B cell (primary cell): Measurements from ENCODE around the gene NAA11. TPM values are rescaled to one million over a fixed set of nuclear protein-coding genes. Genes with fewer than 3 reads are reported as not detected.

Source experiments
- ATAC-seq: fragments of 200-7000 bp; cut with Tn5 transposase; one replicate; pipeline ENCODE4 v1.10.0; 2021; ENCODE audit warnings: low read depth, mild to moderate bottlenecking, moderate number of reproducible peaks, moderate library complexity
- CTCF ChIA-PET: fragments of 350-600 bp; sonication (Branson Sonifier 250); formaldehyde crosslinking; loops from one replicate; lab custom pipeline; 2021; ENCODE audit warnings: antibody characterized with exemption, inconsistent platforms; lab: Charles Lee
- POLR2A ChIA-PET: fragments of 350-600 bp; sonication (Branson Sonifier 250); formaldehyde crosslinking; loops from one replicate; lab custom pipeline; 2021; ENCODE audit warnings: antibody characterized with exemption; lab: Charles Lee
- DNase-seq: peaks from one replicate; pipeline ENCODE4 v3.0.0; 2013
- H2AFZ ChIP-seq: 2 replicates; pipeline ENCODE4 v1.6.1; 2012; ENCODE audit warnings: mild to moderate bottlenecking, low read depth, low read length; ENCODE audit not compliant: insufficient read depth, poor library complexity, severe bottlenecking
- H3K27ac ChIP-seq, 2 donors: 1 replicate in 1 of 2; 2 replicates in 1 of 2; pipeline ENCODE4 v1.5.1; 2012 to 2013; ENCODE audit warnings: low read length in 2 of 2, mild to moderate bottlenecking in 2 of 2, moderate library complexity in 1 of 2
- H3K27me3 ChIP-seq, 4 experiments: fragments of 200-600 bp in 1 of 4; sonication (generic) in 1 of 4; replicated peaks in 1 of 4; 1 replicate in 2 of 4; 2 replicates in 2 of 4; pipeline versions ENCODE4 v1.6.1 to v1.7.0; 2013 to 2016; ENCODE audit warnings: low read length in 3 of 4, mild to moderate bottlenecking in 2 of 4, mixed read lengths in 1 of 4, moderate library complexity in 1 of 4; ENCODE audit not compliant: insufficient read depth in 4 of 4, control insufficient read depth in 3 of 4; ENCODE audit errors: control extremely low read depth in 1 of 4
- H3K36me3 ChIP-seq, 2 experiments: replicated peaks in 1 of 2; 1 replicate in 1 of 2; 2 replicates in 1 of 2; pipeline versions ENCODE4 v1.6.1 to v1.7.1; 2013; ENCODE audit warnings: low read length in 1 of 2; ENCODE audit not compliant: insufficient read depth in 2 of 2, control insufficient read depth in 1 of 2; ENCODE audit errors: control extremely low read depth in 1 of 2, extremely low read depth in 1 of 2
- H3K4me1 ChIP-seq, 2 donors: fragments of 200-600 bp in 1 of 2; sonication (generic) in 1 of 2; 1 replicate in 1 of 2; 2 replicates in 1 of 2; pipeline versions ENCODE4 v1.5.1 to v1.6.1; 2013 to 2017; ENCODE audit warnings: low read length in 2 of 2; ENCODE audit not compliant: control insufficient read depth in 2 of 2, insufficient read depth in 2 of 2
- H3K4me2 ChIP-seq: replicated peaks from 2 replicates; pipeline ENCODE3; 2012; ENCODE audit warnings: mild to moderate bottlenecking, low read depth, low read length; ENCODE audit not compliant: poor library complexity, severe bottlenecking
- H3K4me3 ChIP-seq, 5 experiments: fragments of 200-600 bp in 1 of 5; sonication (generic) in 1 of 5; 1 replicate in 3 of 5; 2 replicates in 2 of 5; pipeline versions ENCODE4 v1.5.1 to v1.7.0; 2011 to 2016; ENCODE audit warnings: low read length in 4 of 5, mild to moderate bottlenecking in 4 of 5, low read depth in 2 of 5, control low read depth in 1 of 5, moderate library complexity in 1 of 5; ENCODE audit not compliant: insufficient read depth in 1 of 5; ENCODE audit errors: control extremely low read depth in 1 of 5, extremely low read depth in 1 of 5
- H3K79me2 ChIP-seq: fragments of 200-600 bp; sonication (generic); one replicate; pipeline ENCODE4 v1.6.0; 2016; ENCODE audit warnings: low read length; ENCODE audit not compliant: control insufficient read depth, insufficient read depth
- H3K9ac ChIP-seq: fragments of 200-600 bp; sonication (generic); 2 replicates; pipeline ENCODE4 v1.6.1; 2017; ENCODE audit warnings: mild to moderate bottlenecking, low read length, moderate library complexity
- H3K9me3 ChIP-seq, 3 donors: one replicate each; pipeline versions ENCODE4 v1.6.1 to v1.7.1; 2013; ENCODE audit warnings: low read length in 2 of 3; ENCODE audit not compliant: control insufficient read depth in 2 of 3, insufficient read depth in 1 of 3; ENCODE audit errors: control extremely low read depth in 1 of 3
- H4K20me1 ChIP-seq: 2 replicates; pipeline ENCODE4 v1.6.0; 2012; ENCODE audit warnings: mild to moderate bottlenecking, low read length; ENCODE audit not compliant: insufficient read depth, control insufficient read depth, poor library complexity, severe bottlenecking
- H3K27ac Mint-ChIP-seq: one replicate; pipeline ENCODE4 v1.8.0; 2021; ENCODE audit warnings: mixed read lengths
- H3K27me3 Mint-ChIP-seq: one replicate; pipeline ENCODE4 v1.8.0; 2021; ENCODE audit warnings: mixed read lengths
- H3K4me1 Mint-ChIP-seq: one replicate; pipeline ENCODE4 v1.8.0; 2021; ENCODE audit warnings: mixed read lengths
- H3K4me3 Mint-ChIP-seq: one replicate; pipeline ENCODE4 v1.8.0; 2021; ENCODE audit warnings: mixed read lengths
- H3K9me3 Mint-ChIP-seq: one replicate; pipeline ENCODE4 v1.8.0; 2022; ENCODE audit warnings: mixed read lengths; ENCODE audit not compliant: insufficient read depth
- CTCF ChIP-seq: fragments of 200-600 bp; IDR thresholded peaks from one replicate; pipeline ENCODE4 v1.8.0; 2022; ENCODE audit warnings: antibody characterized with exemption, mild to moderate bottlenecking
- EZH2 ChIP-seq: IDR thresholded peaks from 2 replicates; pipeline ENCODE4 v1.6.1; 2012; ENCODE audit warnings: borderline replicate concordance, low read depth, mild to moderate bottlenecking, moderate library complexity, low read length; ENCODE audit not compliant: insufficient read depth, poor library complexity, severe bottlenecking
- whole genome bisulfite sequencing: methylation state at CpG from one replicate; pipeline ENCODE4 v1.1.5; 2013; ENCODE audit warnings: missing lambda C conversion rate; ENCODE audit not compliant: insufficient coverage; 5-methylcytosine and 5-hydroxymethylcytosine counted together
- intact Hi-C: fragments of 100-400 bp; cut with micrococcal nuclease; formaldehyde crosslinking; loops from one replicate; pipeline ENCODE4 v1.10.0; 2022
- polyA plus RNA-seq: library from polyadenylated mRNA; depleted of rRNA; stranded (reverse); fragments of >200 nt; gene quantifications from 2 replicates; pipeline ENCODE4 v1.2.3, GENCODE V29; 2012
- total RNA-seq, 2 donors: library from RNA; stranded (reverse); fragments of 120-200 nt in 1 of 2; gene quantifications; 1 replicate in 1 of 2; 2 replicates in 1 of 2; pipeline versions ENCODE4 v1.2.3 to v1.2.4, GENCODE V29; 2013 to 2022

The NAA11 gene
- total and polyA plus RNA-seq, 2 donors (not counting 1 experiment from before 2014, with no cell fraction given), result not detected

GRCh38 chr4:79317711-79318110, 8.2 kb downstream of the NAA11 start:
- TF ChIP-seq EZH2 (no peak), CTCF (no peak)
- ATAC-seq, result no peak
- no peak overlapping the region for H3K27ac Mint-ChIP-seq

GRCh38 chr4:79315891-79316290, 10.0 kb downstream of the NAA11 start:
- Histone ChIP-seq H3K9me3 (no peaks in the 10 kb centered on the region), H3K4me1 (no peaks in the 10 kb centered on the region), H3K27me3 (no peaks in the 10 kb centered on the region), H3K4me2 (no peak overlapping the region), H3K79me2 (no peaks in the 10 kb centered on the region), H3K9ac (no peak overlapping the region), H3K27ac (no peak overlapping the region), H4K20me1 (no peaks in the 10 kb centered on the region), H3K4me3 (no peak overlapping the region), H2AFZ (no peak overlapping the region), H3K36me3 (no peaks in the 10 kb centered on the region)
- TF ChIP-seq CTCF (no peak), EZH2 (no peak)
- CTCF ChIA-PET, result no interaction called here
- intact Hi-C loops, result no loop called here
- Mint-ChIP-seq H3K27me3 (peaks cover 5% of the 10 kb centered on the region), H3K27ac (no peak overlapping the region), H3K4me3 (no peak overlapping the region), H3K4me1 (no peaks in the 10 kb centered on the region), H3K9me3 (no peaks in the 10 kb centered on the region)
- POLR2A ChIA-PET, result no interaction called here
- no peak for ATAC-seq
- no peak for DNase-seq
- WGBS, result no CpG with 5 or more reads among the region's 2 CpGs

More at GRCh38 chr4:79317711-79318110, 8.2 kb downstream of the NAA11 start:
- Histone ChIP-seq H3K4me3 (no peak overlapping the region), H4K20me1 (no peaks in the 10 kb centered on the region), H3K9ac (no peak overlapping the region), H3K36me3 (no peaks in the 10 kb centered on the region), H3K27ac (no peak overlapping the region), H3K4me2 (no peak overlapping the region), H3K4me1 (no peaks in the 10 kb centered on the region), H2AFZ (no peak overlapping the region), H3K27me3 (no peaks in the 10 kb centered on the region), H3K9me3 (no peaks in the 10 kb centered on the region), H3K79me2 (no peaks in the 10 kb centered on the region)
- CTCF ChIA-PET, result no interaction called here
- POLR2A ChIA-PET, result no interaction called here
- no peak for DNase-seq
- Mint-ChIP-seq H3K27me3 (peaks cover 5% of the 10 kb centered on the region), H3K4me1 (no peaks in the 10 kb centered on the region), H3K9me3 (no peaks in the 10 kb centered on the region), H3K4me3 (no peak overlapping the region)
- intact Hi-C loops, result no loop called here
